NCI-H1105 treated with DMSO at 0.1 percent for 48 hours (cell line): ENCODE measurements around the gene HDGF.

Experiments
- DNase-seq: peaks from one replicate; lab custom pipeline; 2025; lab: John Stamatoyannopoulos, UW

Gene HDGF

DNA sequence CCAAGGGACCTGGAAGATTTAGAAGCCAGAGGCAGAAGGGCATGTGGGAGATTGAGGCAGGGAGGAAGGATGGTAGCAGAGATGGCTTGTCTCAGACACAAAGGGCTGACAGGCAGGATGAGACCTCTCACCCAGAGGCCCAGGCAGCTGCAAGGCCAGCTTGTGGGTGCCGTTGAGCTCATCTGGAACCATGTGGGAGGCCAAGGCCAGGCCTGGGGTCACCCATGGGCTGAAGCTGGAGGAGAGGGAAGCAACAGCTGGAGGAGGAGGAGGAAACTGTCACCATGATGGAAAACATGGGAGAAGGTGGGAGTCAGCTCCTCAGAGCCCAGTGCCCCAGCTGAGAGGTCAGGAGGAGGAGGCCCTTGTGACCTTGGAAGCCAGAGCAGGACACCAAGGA is 52.5 kb downstream of the HDGF start:
- DNase-seq, result no peak

DNA sequence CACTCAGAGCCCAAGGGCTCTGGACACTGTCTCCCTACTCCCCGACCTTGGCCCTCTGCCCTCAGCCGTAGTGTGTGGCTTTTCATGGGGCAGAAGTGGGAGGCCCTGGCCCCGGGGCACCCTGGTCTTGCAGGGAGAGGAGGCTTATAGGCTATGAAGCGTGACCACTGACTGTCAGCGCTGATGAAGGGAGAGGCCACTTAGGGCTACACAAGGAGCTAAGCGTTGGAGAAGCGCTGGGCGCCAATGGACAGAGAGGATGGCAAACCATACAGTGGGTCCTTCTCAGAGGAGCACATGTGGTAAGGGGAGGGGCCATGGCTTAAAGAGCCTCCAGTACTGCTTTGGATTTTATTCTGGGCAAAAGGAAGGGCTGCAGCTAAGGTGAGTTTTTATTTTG is 54.0 kb downstream of the HDGF start:
- no peak for DNase-seq

DNA sequence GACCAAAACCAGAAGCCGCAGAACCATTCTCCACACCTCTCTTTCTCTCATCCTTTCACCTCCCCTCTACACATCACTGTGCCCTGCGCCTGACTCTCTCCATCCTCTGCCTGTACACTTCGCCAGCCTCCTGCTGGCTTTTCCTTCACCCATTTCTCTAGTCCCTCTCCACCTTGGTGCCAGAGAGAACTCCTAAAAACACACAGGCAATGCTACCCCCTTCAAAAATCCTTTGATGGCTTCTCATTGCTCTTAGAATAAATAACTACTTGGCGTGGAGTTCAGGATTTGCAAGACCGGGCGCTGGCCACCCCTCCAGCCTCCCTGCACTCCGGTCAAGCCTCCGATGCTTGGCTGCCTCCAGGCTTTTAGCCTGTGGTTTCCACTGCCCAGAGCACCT is 54.7 kb downstream of the HDGF start:
- no peak for DNase-seq

DNA sequence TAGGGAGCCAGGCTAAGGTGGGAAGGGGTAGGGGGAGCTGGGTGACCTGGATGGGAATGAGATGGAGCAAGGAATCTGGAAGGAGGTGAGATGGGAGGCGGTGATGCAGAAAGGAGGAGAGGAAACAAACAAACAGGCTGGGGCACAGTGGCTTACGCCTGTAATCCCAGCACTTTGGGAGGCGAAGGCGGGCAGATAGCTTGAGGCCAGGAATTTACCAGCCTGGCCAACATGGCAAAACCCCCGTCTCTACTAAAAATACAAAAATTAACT is 56.8 kb downstream of the HDGF start:
- no peak for DNase-seq

DNA sequence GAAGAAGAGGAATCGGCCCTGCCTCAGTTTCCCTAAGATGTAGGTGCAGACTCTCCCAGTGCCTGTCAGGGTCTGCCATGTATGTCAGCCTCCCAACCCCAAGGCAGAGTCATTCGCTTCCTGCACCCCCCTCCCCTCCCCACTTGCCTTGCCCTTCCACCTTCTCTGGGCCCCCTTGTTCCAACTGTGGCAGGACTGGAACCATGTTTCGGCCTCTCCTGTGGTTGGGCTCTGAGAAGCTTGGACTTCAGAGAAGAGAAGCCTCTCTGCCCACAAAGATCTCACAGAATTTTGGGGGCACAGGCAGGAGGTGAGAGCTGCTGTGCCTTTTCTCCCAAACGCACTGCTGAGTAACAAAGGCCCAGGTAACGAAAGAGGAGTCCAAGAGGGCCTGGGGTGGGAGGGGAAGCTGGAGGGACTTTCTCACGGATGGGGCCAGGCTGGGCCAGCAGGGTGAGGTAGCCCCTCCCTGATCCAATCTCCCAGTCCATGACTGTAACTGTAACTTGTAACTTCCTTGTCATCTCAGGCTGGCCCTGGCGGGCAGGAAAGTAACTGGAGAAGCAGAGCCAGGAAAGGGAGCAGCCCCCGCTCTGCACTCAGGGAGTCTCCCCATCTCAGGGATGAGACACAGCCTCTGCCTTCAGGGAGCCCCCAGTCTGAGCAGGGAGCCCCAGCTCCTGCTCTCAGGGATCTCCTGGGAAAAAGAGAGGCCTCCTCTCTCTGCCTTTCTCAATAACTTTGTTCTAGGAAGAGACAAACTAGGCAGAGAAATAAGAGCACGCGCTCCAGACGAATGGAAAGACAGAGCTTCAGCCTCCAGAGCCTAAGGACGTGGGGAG is 57.4 kb downstream of the HDGF start:
- DNase-seq, result no peak

DNA sequence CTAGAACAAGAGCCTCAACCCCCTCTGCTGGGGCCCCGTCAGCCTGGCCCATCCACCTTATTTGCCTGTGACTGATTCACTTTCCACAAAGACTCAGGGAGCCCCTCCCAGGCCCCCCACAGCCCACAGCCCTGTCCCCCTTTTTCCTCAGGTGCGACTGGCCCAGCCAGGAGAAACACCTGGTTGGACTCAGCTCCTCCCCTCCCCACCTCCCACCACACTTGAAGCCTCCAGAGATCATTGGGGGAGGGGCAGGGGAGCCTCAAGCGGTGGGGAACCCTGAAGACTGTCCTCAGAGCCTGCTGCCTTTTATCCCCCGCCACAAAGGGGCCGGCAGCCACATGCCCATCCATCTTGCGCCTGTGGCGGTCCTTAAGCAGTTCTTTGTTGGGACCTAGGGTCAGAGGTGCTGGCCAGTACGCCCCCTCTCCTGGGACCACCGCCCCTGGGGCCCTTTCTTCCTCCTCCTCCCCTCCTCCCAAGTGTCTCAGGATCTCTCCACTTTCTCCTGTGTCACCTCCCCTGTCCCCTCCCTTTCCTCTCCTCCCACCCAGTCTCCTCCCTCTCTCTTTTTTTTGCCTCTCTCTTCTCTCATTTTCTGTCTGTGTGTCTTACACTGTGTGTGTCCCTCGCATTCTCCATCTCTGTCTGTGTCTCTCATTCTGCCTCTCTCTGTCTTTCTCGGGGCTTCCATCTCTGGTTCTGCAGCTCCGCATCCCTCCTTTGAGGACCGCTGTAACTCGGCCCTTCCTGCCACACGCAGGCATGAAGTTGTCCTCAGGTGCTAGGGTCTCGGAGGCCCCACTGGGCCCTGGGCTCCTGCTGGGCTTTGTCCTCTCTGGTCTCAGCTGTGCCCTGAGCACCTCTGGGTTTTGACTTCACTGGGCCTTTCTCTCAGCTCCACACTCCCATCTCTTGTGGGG is 58.3 kb downstream of the HDGF start:
- DNase-seq, result peak; percentile 84

DNA sequence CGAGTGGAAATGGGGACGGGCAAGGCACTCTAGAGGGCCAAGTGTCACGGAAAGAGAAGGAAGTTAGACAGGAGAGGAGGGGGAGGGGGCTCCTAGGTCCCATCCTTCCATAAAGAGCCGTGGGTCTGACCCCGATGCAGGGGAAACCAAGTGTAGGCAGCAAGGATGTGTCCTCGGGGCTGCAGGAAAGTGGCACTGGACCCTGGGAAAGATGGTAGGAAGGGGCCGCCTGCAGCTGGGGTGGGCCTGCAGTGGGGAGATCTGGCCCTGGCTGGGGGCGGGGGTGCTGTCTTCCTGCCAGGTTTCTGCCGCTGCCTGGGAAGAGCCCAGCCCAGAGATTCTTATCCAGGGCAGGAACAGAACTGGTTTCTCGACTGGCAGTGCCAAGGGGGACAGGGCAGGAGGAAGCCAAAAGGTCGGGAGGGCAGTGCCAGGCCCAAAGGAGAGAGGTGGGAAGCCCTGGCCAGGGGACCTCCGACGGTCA is 59.0 kb downstream of the HDGF start:
- no peak for DNase-seq
